SU-DHL-6 (cell line): Measurements from ENCODE around the gene MRPL55.

Source experiments
- EZH2phosphoT487 ChIP-seq: fragments of 200-600 bp; sonication (generic), shearing (Covaris generic); conservative IDR thresholded peaks from 2 replicates; pipeline ENCODE4 v1.6.1; 2018; ENCODE audit warnings: mild to moderate bottlenecking, antibody characterized with exemption, low read length, moderate library complexity, mixed read lengths
- TF ChIP-seq, protein P1 (sequence below): fragments of 200-600 bp; sonication (generic); IDR thresholded peaks from one replicate; pipeline ENCODE4 v1.5.1; 2017; ENCODE audit warnings: antibody characterized with exemption, mild to moderate bottlenecking, low read length, moderate library complexity; ENCODE audit not compliant: insufficient read depth, poor library complexity, severe bottlenecking

GRCh38 chr1:228071839-228072657 lies 37.1 kb downstream of the MRPL55 start:
- TF ChIP-seq, protein P1, sequence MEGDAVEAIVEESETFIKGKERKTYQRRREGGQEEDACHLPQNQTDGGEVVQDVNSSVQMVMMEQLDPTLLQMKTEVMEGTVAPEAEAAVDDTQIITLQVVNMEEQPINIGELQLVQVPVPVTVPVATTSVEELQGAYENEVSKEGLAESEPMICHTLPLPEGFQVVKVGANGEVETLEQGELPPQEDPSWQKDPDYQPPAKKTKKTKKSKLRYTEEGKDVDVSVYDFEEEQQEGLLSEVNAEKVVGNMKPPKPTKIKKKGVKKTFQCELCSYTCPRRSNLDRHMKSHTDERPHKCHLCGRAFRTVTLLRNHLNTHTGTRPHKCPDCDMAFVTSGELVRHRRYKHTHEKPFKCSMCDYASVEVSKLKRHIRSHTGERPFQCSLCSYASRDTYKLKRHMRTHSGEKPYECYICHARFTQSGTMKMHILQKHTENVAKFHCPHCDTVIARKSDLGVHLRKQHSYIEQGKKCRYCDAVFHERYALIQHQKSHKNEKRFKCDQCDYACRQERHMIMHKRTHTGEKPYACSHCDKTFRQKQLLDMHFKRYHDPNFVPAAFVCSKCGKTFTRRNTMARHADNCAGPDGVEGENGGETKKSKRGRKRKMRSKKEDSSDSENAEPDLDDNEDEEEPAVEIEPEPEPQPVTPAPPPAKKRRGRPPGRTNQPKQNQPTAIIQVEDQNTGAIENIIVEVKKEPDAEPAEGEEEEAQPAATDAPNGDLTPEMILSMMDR, result no peak
- no peak for TF ChIP-seq EZH2phosphoT487
